SK-N-SH (cell line): ENCODE data around the gene PLCG2. TPM values are rescaled to one million over a fixed set of nuclear protein-coding genes. Genes with fewer than 3 reads are reported as not detected.

Experiments used
- CTCF ChIA-PET: fragments of 300-600, 350-600 bp; formaldehyde crosslinking; extraction: SDS; loops from one replicate; lab custom pipeline; 2021; lab: Yijun Ruan, JAX
- POLR2A ChIA-PET: fragments of 350-600 bp; sonication (Branson Sonifier 250); formaldehyde crosslinking; extraction: SDS; loops from one replicate; lab custom pipeline; 2020; ENCODE audit warnings: antibody characterized with exemption, inconsistent platforms; lab: Yijun Ruan, JAX
- DNase-seq: peaks from one replicate; pipeline ENCODE4 v3.0.0; 2012
- H2AFZ ChIP-seq: fragments of 200-600 bp; sonication (generic); 2 replicates; pipeline ENCODE4 v1.8.1; 2016; ENCODE audit warnings: antibody characterized with exemption, mild to moderate bottlenecking, low read depth
- H3F3A ChIP-seq: fragments of 200-600 bp; sonication (generic); replicated peaks from 2 replicates; pipeline ENCODE3; 2016; ENCODE audit warnings: antibody characterized with exemption, mild to moderate bottlenecking; ENCODE audit not compliant: insufficient read depth
- H3K27ac ChIP-seq, 2 experiments: fragments of 200-500 bp in 1 of 2; fragments of 200-600 bp in 1 of 2; sonication (Bioruptor generic) in 1 of 2; sonication (generic), shearing (Covaris generic) in 1 of 2; 2 replicates each; pipeline versions ENCODE4 v1.5.1 to v1.6.1; 2014 to 2016; ENCODE audit warnings: low read depth in 2 of 2, inconsistent platforms in 1 of 2, low read length in 1 of 2, mild to moderate bottlenecking in 1 of 2, mixed read lengths in 1 of 2
- H3K27me3 ChIP-seq: fragments of 200-600 bp; sonication (generic), shearing (Covaris generic); 2 replicates; pipeline ENCODE4 v1.6.1; 2016; ENCODE audit warnings: mixed run types; ENCODE audit not compliant: insufficient read depth
- H3K36me3 ChIP-seq, 2 experiments: fragments of 200-500 bp in 1 of 2; fragments of 200-600 bp in 1 of 2; sonication (Bioruptor generic) in 1 of 2; sonication (generic) in 1 of 2; replicated peaks in 1 of 2; 2 replicates each; pipeline versions ENCODE3 to v1.5.1; 2014 to 2016; ENCODE audit warnings: low read length in 1 of 2, mild to moderate bottlenecking in 1 of 2; ENCODE audit not compliant: insufficient read depth in 2 of 2, control insufficient read depth in 1 of 2
- H3K4me1 ChIP-seq, 2 experiments: fragments of 200-500 bp in 1 of 2; fragments of 200-600 bp in 1 of 2; sonication (Bioruptor generic) in 1 of 2; sonication (generic), shearing (Covaris generic) in 1 of 2; 2 replicates each; pipeline versions ENCODE4 v1.5.1 to v1.6.1; 2014 to 2016; ENCODE audit warnings: low read depth in 1 of 2, low read length in 1 of 2, mixed run types in 1 of 2; ENCODE audit not compliant: insufficient read depth in 2 of 2, control insufficient read depth in 1 of 2
- H3K4me2 ChIP-seq: fragments of 200-600 bp; sonication (generic), shearing (Covaris generic); 2 replicates; pipeline ENCODE4 v1.6.1; 2017; ENCODE audit warnings: mixed run types
- H3K4me3 ChIP-seq, 2 experiments: fragments of 200-500 bp in 1 of 2; fragments of 200-600 bp in 1 of 2; sonication (Bioruptor generic) in 1 of 2; sonication (generic), shearing (Covaris generic) in 1 of 2; 2 replicates each; pipeline versions ENCODE4 v1.5.1 to v1.8.1; 2014 to 2016; ENCODE audit warnings: low read depth in 2 of 2, inconsistent platforms in 1 of 2, low read length in 1 of 2, mild to moderate bottlenecking in 1 of 2, mixed read lengths in 1 of 2, moderate library complexity in 1 of 2
- H3K79me2 ChIP-seq: fragments of 200-600 bp; sonication (generic); 2 replicates; pipeline ENCODE4 v1.8.1; 2017; ENCODE audit warnings: mild to moderate bottlenecking; ENCODE audit not compliant: insufficient read depth
- H3K9ac ChIP-seq: fragments of 200-600 bp; sonication (generic); 2 replicates; pipeline ENCODE4 v1.6.1; 2017; ENCODE audit warnings: mixed run types
- H3K9me2 ChIP-seq: fragments of 200-600 bp; sonication (generic); 2 replicates; pipeline ENCODE4 v1.6.1; 2017; ENCODE audit warnings: mixed run types
- H3K9me3 ChIP-seq: fragments of 200-600 bp; sonication (generic); 2 replicates; pipeline ENCODE4 v1.6.1; 2017; ENCODE audit warnings: mixed run types, mild to moderate bottlenecking, moderate library complexity
- H4K20me1 ChIP-seq: fragments of 200-600 bp; sonication (generic); 2 replicates; pipeline ENCODE4 v1.6.1; 2017; ENCODE audit warnings: mild to moderate bottlenecking, mixed run types; ENCODE audit not compliant: insufficient read depth
- CHD2 ChIP-seq: fragments of 150-350 bp; IDR thresholded peaks from 2 replicates; pipeline ENCODE4 v1.6.1; 2018; ENCODE audit warnings: low read length; ENCODE audit not compliant: partially characterized antibody
- ELF1 ChIP-seq: IDR thresholded peaks from 2 replicates; pipeline ENCODE4 v1.4.0; 2012
- EP300 ChIP-seq, 2 experiments: IDR thresholded peaks; 2 replicates each; pipeline versions ENCODE4 v1.4.0 to v1.6.1; 2012; ENCODE audit warnings: borderline replicate concordance in 1 of 2, low read depth in 1 of 2, low read length in 1 of 2
- FOSL2 ChIP-seq: IDR thresholded peaks from 2 replicates; pipeline ENCODE4 v1.4.0; 2012; ENCODE audit warnings: low read depth, mild to moderate bottlenecking, moderate library complexity, borderline replicate concordance
- FOXM1 ChIP-seq: IDR thresholded peaks from 2 replicates; pipeline ENCODE4 v1.4.0; 2012; ENCODE audit warnings: low read depth, mild to moderate bottlenecking
- GATA2 ChIP-seq: sonication (generic); formaldehyde crosslinking; IDR thresholded peaks from 2 replicates; pipeline ENCODE4 v1.5.0; 2020; ENCODE audit warnings: mild to moderate bottlenecking, missing genetic modification reagents
- NFIC ChIP-seq: IDR thresholded peaks from 2 replicates; pipeline ENCODE4 v1.4.0; 2012; ENCODE audit warnings: borderline replicate concordance
- RFX5 ChIP-seq: IDR thresholded peaks from 2 replicates; pipeline ENCODE4 v1.6.1; 2012; ENCODE audit warnings: mild to moderate bottlenecking, improper control_type of control experiment, low read length
- SIN3A ChIP-seq: IDR thresholded peaks from 2 replicates; pipeline ENCODE4 v1.6.1; 2012; ENCODE audit warnings: low read depth, mild to moderate bottlenecking, low read length, moderate library complexity, borderline replicate concordance
- SMC3 ChIP-seq: IDR thresholded peaks from 2 replicates; pipeline ENCODE4 v1.6.1; 2012; ENCODE audit warnings: low read depth, low read length, improper control_type of control experiment
- TAF1 ChIP-seq: IDR thresholded peaks from 2 replicates; pipeline ENCODE4 v1.6.1; 2012; ENCODE audit warnings: low read depth, mild to moderate bottlenecking, low read length, moderate library complexity, borderline replicate concordance
- YY1 ChIP-seq: IDR thresholded peaks from 2 replicates; pipeline ENCODE4 v1.4.0; 2012; ENCODE audit warnings: low read depth, mild to moderate bottlenecking
- WGBS: methylation state at CpG from one replicate; pipeline ENCODE4 v1.1.6; 2017; ENCODE audit warnings: low lambda C conversion rate; 5-methylcytosine and 5-hydroxymethylcytosine counted together
- polyA plus RNA-seq, 3 experiments: library from polyadenylated mRNA; depleted of rRNA; stranded (reverse); fragments of >200 nt; gene quantifications; 2 replicates each; pipeline ENCODE4 v1.2.3, GENCODE V29; 2012
- TF ChIP-seq, protein P1 (sequence below): IDR thresholded peaks from 2 replicates; pipeline ENCODE4; 2012
- TF ChIP-seq, protein P2 (sequence below): IDR thresholded peaks from 2 replicates; pipeline ENCODE4 v1.4.0; 2012; ENCODE audit warnings: low read depth
- TF ChIP-seq, protein P3 (sequence below): fragments of 150-350 bp; IDR thresholded peaks from 2 replicates; pipeline ENCODE4 v1.6.1; 2016; ENCODE audit warnings: mild to moderate bottlenecking, low read depth, low read length
- TF ChIP-seq, protein P4 (sequence below): fragments of 200-600 bp; sonication (generic); IDR thresholded peaks from 2 replicates; pipeline ENCODE4 v1.6.1; 2017; ENCODE audit warnings: antibody characterized with exemption, mild to moderate bottlenecking, moderate library complexity
- TF ChIP-seq, protein P5 (sequence below): IDR thresholded peaks from 2 replicates; pipeline ENCODE4 v1.6.1; 2012; ENCODE audit warnings: mild to moderate bottlenecking, low read depth, low read length, moderate library complexity
- TF ChIP-seq, protein P6 (sequence below): fragments of 150-350 bp; IDR thresholded peaks from 2 replicates; pipeline ENCODE4 v1.6.1; 2017; ENCODE audit warnings: antibody characterized with exemption, low read length, low read depth, borderline replicate concordance

PLCG2 gene
- polyA plus RNA-seq, 1 of the 3 experiments (the other 2 are of a cell fraction), result 0.23 TPM

DNA sequence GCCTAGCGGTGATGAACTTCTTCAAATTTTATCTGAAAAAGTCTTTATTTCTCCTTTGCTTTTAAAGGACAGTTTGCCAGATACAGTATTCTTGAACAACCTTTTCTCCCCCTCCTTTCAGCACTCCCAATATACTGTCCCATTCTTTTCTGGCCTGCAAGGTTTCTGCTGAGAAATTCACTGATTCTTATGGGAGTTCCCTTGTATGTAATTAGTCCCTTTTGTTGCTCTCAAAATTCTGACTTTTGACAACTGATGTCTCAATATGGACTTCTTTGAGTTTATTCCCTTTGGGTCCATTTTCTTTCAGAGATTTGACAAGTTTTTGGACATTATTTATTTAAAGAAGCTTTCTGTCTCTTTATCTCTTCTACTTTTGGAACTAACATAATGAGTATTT, 192.8 kb downstream of the PLCG2 start:
- TF ChIP-seq SIN3A (no peak), EP300 (IDR thresholded peaks at IDR 0.05; ENCODE audit: borderline replicate concordance in 1 of 2, low read depth in 1 of 2, low read length in 1 of 2) (no peak), GATA2 (no peak), TAF1 (no peak), FOXM1 (no peak), FOSL2 (no peak), CHD2 (no peak), YY1 (no peak), SMC3 (no peak), ELF1 (no peak), RFX5 (no peak)
- TF ChIP-seq, protein P1, sequence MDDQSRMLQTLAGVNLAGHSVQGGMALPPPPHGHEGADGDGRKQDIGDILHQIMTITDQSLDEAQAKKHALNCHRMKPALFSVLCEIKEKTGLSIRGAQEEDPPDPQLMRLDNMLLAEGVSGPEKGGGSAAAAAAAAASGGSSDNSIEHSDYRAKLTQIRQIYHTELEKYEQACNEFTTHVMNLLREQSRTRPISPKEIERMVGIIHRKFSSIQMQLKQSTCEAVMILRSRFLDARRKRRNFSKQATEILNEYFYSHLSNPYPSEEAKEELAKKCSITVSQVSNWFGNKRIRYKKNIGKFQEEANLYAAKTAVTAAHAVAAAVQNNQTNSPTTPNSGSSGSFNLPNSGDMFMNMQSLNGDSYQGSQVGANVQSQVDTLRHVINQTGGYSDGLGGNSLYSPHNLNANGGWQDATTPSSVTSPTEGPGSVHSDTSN, result no peak
- TF ChIP-seq, protein P2, sequence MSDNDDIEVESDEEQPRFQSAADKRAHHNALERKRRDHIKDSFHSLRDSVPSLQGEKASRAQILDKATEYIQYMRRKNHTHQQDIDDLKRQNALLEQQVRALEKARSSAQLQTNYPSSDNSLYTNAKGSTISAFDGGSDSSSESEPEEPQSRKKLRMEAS, result no peak
- TF ChIP-seq, protein P3, sequence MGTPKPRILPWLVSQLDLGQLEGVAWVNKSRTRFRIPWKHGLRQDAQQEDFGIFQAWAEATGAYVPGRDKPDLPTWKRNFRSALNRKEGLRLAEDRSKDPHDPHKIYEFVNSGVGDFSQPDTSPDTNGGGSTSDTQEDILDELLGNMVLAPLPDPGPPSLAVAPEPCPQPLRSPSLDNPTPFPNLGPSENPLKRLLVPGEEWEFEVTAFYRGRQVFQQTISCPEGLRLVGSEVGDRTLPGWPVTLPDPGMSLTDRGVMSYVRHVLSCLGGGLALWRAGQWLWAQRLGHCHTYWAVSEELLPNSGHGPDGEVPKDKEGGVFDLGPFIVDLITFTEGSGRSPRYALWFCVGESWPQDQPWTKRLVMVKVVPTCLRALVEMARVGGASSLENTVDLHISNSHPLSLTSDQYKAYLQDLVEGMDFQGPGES, result no peak
- TF ChIP-seq, protein P4, sequence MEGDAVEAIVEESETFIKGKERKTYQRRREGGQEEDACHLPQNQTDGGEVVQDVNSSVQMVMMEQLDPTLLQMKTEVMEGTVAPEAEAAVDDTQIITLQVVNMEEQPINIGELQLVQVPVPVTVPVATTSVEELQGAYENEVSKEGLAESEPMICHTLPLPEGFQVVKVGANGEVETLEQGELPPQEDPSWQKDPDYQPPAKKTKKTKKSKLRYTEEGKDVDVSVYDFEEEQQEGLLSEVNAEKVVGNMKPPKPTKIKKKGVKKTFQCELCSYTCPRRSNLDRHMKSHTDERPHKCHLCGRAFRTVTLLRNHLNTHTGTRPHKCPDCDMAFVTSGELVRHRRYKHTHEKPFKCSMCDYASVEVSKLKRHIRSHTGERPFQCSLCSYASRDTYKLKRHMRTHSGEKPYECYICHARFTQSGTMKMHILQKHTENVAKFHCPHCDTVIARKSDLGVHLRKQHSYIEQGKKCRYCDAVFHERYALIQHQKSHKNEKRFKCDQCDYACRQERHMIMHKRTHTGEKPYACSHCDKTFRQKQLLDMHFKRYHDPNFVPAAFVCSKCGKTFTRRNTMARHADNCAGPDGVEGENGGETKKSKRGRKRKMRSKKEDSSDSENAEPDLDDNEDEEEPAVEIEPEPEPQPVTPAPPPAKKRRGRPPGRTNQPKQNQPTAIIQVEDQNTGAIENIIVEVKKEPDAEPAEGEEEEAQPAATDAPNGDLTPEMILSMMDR, result no peak
- Histone ChIP-seq H3K27ac (no peak overlapping the region), H3K36me3 (no peaks in the 10 kb centered on the region), H3K4me1 (no peaks in the 10 kb centered on the region), H3K4me2 (no peak overlapping the region), H2AFZ (no peak overlapping the region), H4K20me1 (no peaks in the 10 kb centered on the region), H3K9ac (no peak overlapping the region), H3K79me2 (no peaks in the 10 kb centered on the region), H3K9me3 (no peaks in the 10 kb centered on the region), H3K4me3 (no peak overlapping the region), H3K27me3 (no peaks in the 10 kb centered on the region), H3F3A (no peaks in the 10 kb centered on the region), H3K9me2 (no peaks in the 10 kb centered on the region)
- POLR2A ChIA-PET, result no interaction called here
- CTCF ChIA-PET, result no interaction called here
- WGBS, result 67% methylated on average over 1 of the region's 1 CpG
- no peak for DNase-seq

DNA sequence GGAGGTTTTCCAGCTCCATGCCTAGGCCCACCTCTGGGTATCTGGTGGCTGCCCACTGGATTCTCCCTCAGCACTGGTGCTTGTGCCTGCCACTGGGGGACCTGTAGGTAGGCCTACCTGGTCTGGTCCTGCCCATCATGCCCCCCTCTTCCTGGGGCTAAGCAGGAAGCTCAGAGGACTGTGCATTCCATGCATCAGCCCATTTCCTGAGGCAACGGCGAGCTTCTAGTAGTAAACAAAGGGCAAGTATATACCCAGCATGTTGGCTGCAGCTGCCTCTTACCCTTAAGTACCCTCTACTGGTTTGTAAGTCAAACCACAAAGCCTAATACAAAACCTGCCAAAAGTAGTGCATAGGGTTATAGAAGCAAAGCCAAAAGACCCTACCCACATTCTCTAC, 194.6 kb downstream of the PLCG2 start:
- ChIA-PET CTCF (no interaction called here), POLR2A (no interaction called here)
- Histone ChIP-seq H3K79me2 (no peaks in the 10 kb centered on the region), H4K20me1 (no peaks in the 10 kb centered on the region), H3K36me3 (no peaks in the 10 kb centered on the region), H3K9me2 (no peaks in the 10 kb centered on the region), H2AFZ (no peak overlapping the region), H3K27ac (no peak overlapping the region), H3K4me3 (no peak overlapping the region), H3K9ac (no peak overlapping the region), H3F3A (no peaks in the 10 kb centered on the region), H3K4me1 (no peaks in the 10 kb centered on the region), H3K9me3 (no peaks in the 10 kb centered on the region), H3K4me2 (no peak overlapping the region), H3K27me3 (no peaks in the 10 kb centered on the region)
- TF ChIP-seq, protein P5, sequence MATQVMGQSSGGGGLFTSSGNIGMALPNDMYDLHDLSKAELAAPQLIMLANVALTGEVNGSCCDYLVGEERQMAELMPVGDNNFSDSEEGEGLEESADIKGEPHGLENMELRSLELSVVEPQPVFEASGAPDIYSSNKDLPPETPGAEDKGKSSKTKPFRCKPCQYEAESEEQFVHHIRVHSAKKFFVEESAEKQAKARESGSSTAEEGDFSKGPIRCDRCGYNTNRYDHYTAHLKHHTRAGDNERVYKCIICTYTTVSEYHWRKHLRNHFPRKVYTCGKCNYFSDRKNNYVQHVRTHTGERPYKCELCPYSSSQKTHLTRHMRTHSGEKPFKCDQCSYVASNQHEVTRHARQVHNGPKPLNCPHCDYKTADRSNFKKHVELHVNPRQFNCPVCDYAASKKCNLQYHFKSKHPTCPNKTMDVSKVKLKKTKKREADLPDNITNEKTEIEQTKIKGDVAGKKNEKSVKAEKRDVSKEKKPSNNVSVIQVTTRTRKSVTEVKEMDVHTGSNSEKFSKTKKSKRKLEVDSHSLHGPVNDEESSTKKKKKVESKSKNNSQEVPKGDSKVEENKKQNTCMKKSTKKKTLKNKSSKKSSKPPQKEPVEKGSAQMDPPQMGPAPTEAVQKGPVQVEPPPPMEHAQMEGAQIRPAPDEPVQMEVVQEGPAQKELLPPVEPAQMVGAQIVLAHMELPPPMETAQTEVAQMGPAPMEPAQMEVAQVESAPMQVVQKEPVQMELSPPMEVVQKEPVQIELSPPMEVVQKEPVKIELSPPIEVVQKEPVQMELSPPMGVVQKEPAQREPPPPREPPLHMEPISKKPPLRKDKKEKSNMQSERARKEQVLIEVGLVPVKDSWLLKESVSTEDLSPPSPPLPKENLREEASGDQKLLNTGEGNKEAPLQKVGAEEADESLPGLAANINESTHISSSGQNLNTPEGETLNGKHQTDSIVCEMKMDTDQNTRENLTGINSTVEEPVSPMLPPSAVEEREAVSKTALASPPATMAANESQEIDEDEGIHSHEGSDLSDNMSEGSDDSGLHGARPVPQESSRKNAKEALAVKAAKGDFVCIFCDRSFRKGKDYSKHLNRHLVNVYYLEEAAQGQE, result no peak
- TF ChIP-seq SMC3, result no peak
- TF ChIP-seq, protein P3, result no peak
- TF ChIP-seq, protein P6, sequence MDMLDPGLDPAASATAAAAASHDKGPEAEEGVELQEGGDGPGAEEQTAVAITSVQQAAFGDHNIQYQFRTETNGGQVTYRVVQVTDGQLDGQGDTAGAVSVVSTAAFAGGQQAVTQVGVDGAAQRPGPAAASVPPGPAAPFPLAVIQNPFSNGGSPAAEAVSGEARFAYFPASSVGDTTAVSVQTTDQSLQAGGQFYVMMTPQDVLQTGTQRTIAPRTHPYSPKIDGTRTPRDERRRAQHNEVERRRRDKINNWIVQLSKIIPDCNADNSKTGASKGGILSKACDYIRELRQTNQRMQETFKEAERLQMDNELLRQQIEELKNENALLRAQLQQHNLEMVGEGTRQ, result no peak
- TF ChIP-seq FOXM1, result no peak
- TF ChIP-seq NFIC, result no peak
- DNase-seq, result no peak
- WGBS, result 9% methylated on average over 2 of the region's 2 CpGs
